ENCODE results near the gene PCBP3.

Gene PCBP3

GRCh38 chr21:45780647-45781046, 137.1 kb downstream of the PCBP3 start:
- Histone ChIP-seq H3K9ac (ENCODE audit: low read depth in 1 of 2, low read length in 2 of 2) (no peak overlapping the region), H3K36me3 (ENCODE audit: control insufficient read depth in 1 of 2, insufficient read depth in 2 of 2, low read length in 2 of 2) (no peaks in the 10 kb centered on the region), H3K4me1 (ENCODE audit: control insufficient read depth in 1 of 2, insufficient read depth in 2 of 2, low read length in 2 of 2) (no peaks in the 10 kb centered on the region), H3K9me3 (ENCODE audit: control insufficient read depth in 1 of 2, low read length in 2 of 2) (peaks cover 0 to 4% of the 10 kb centered on the region in 2 donors), H3K27me3 (ENCODE audit: control insufficient read depth in 1 of 2, insufficient read depth in 2 of 2, low read length in 2 of 2) (no peaks in the 10 kb centered on the region), H3K27ac (ENCODE audit: low read depth, low read length) (no peak overlapping the region), H3K4me3 (ENCODE audit: low read depth in 1 of 2, low read length in 2 of 2) (no peak overlapping the region)

- no peaks in the 10 kb centered on the region for H3K4me1 ChIP-seq (ENCODE audit: control insufficient read depth in 1 of 2, insufficient read depth in 2 of 2, low read length in 2 of 2)
- H3K4me3 ChIP-seq (ENCODE audit: low read depth in 1 of 2, low read length in 2 of 2) = no peak overlapping the region
- no peak overlapping the region for H3K9ac ChIP-seq (ENCODE audit: low read depth in 1 of 2, low read length in 2 of 2)
- H3K27me3 ChIP-seq (ENCODE audit: control insufficient read depth in 1 of 2, insufficient read depth in 2 of 2, low read length in 2 of 2) = no peaks in the 10 kb centered on the region
- no peak overlapping the region for H3K27ac ChIP-seq (ENCODE audit: low read depth, low read length)
- H3K9me3 ChIP-seq (ENCODE audit: control insufficient read depth in 1 of 2, low read length in 2 of 2) = peaks cover 0 to 2% of the 10 kb centered on the region in 2 donors
- H3K36me3 ChIP-seq (ENCODE audit: control insufficient read depth in 1 of 2, insufficient read depth in 2 of 2, low read length in 2 of 2) = no peaks in the 10 kb centered on the region
These were observed 138.2 kb downstream of the PCBP3 start for GRCh38 chr21:45781741-45782140.

- no peak overlapping the region for H3K27ac ChIP-seq (ENCODE audit: low read depth, low read length)
- no peaks in the 10 kb centered on the region for H3K27me3 ChIP-seq (ENCODE audit: control insufficient read depth in 1 of 2, insufficient read depth in 2 of 2, low read length in 2 of 2)
- no peak overlapping the region for H3K9ac ChIP-seq (ENCODE audit: low read depth in 1 of 2, low read length in 2 of 2)
- H3K36me3 ChIP-seq (ENCODE audit: control insufficient read depth in 1 of 2, insufficient read depth in 2 of 2, low read length in 2 of 2) = no peaks in the 10 kb centered on the region
- no peaks in the 10 kb centered on the region for H3K4me1 ChIP-seq (ENCODE audit: control insufficient read depth in 1 of 2, insufficient read depth in 2 of 2, low read length in 2 of 2)
- no peaks in the 10 kb centered on the region for H3K9me3 ChIP-seq (ENCODE audit: control insufficient read depth in 1 of 2, low read length in 2 of 2)
- H3K4me3 ChIP-seq (ENCODE audit: low read depth in 1 of 2, low read length in 2 of 2) = no peak overlapping the region
These were observed 143.1 kb downstream of the PCBP3 start for GRCh38 chr21:45786660-45787059.

GRCh38 chr21:45787371-45787770, 143.8 kb downstream of the PCBP3 start:
- Histone ChIP-seq H3K36me3 (ENCODE audit: control insufficient read depth in 1 of 2, insufficient read depth in 2 of 2, low read length in 2 of 2) (no peaks in the 10 kb centered on the region), H3K4me1 (ENCODE audit: control insufficient read depth in 1 of 2, insufficient read depth in 2 of 2, low read length in 2 of 2) (no peaks in the 10 kb centered on the region), H3K27ac (ENCODE audit: low read depth, low read length) (no peak overlapping the region), H3K27me3 (ENCODE audit: control insufficient read depth in 1 of 2, insufficient read depth in 2 of 2, low read length in 2 of 2) (no peaks in the 10 kb centered on the region), H3K9ac (ENCODE audit: low read depth in 1 of 2, low read length in 2 of 2) (no peak overlapping the region), H3K4me3 (ENCODE audit: low read depth in 1 of 2, low read length in 2 of 2) (no peak overlapping the region), H3K9me3 (ENCODE audit: control insufficient read depth in 1 of 2, low read length in 2 of 2) (no peaks in the 10 kb centered on the region)

- H3K4me3 ChIP-seq (ENCODE audit: low read depth in 1 of 2, low read length in 2 of 2) = no peak overlapping the region
- H3K27me3 ChIP-seq (ENCODE audit: control insufficient read depth in 1 of 2, insufficient read depth in 2 of 2, low read length in 2 of 2) = no peaks in the 10 kb centered on the region
- no peaks in the 10 kb centered on the region for H3K9me3 ChIP-seq (ENCODE audit: control insufficient read depth in 1 of 2, low read length in 2 of 2)
- H3K4me1 ChIP-seq (ENCODE audit: control insufficient read depth in 1 of 2, insufficient read depth in 2 of 2, low read length in 2 of 2) = no peaks in the 10 kb centered on the region
- H3K36me3 ChIP-seq (ENCODE audit: control insufficient read depth in 1 of 2, insufficient read depth in 2 of 2, low read length in 2 of 2) = no peaks in the 10 kb centered on the region
- no peak overlapping the region for H3K27ac ChIP-seq (ENCODE audit: low read depth, low read length)
- no peak overlapping the region for H3K9ac ChIP-seq (ENCODE audit: low read depth in 1 of 2, low read length in 2 of 2)
These were observed 144.7 kb downstream of the PCBP3 start for GRCh38 chr21:45788198-45788597.

GRCh38 chr21:45788637-45789506, 145.3 kb downstream of the PCBP3 start:
- Histone ChIP-seq H3K4me1 (ENCODE audit: control insufficient read depth in 1 of 2, insufficient read depth in 2 of 2, low read length in 2 of 2) (no peaks in the 10 kb centered on the region), H3K27ac (ENCODE audit: low read depth, low read length) (no peak overlapping the region), H3K9me3 (ENCODE audit: control insufficient read depth in 1 of 2, low read length in 2 of 2) (no peaks in the 10 kb centered on the region), H3K4me3 (ENCODE audit: low read depth in 1 of 2, low read length in 2 of 2) (no peak overlapping the region), H3K27me3 (ENCODE audit: control insufficient read depth in 1 of 2, insufficient read depth in 2 of 2, low read length in 2 of 2) (no peaks in the 10 kb centered on the region), H3K9ac (ENCODE audit: low read depth in 1 of 2, low read length in 2 of 2) (no peak overlapping the region), H3K36me3 (ENCODE audit: control insufficient read depth in 1 of 2, insufficient read depth in 2 of 2, low read length in 2 of 2) (no peaks in the 10 kb centered on the region)

- Histone ChIP-seq H3K27ac (ENCODE audit: low read depth, low read length) (no peak overlapping the region), H3K4me1 (ENCODE audit: control insufficient read depth in 1 of 2, insufficient read depth in 2 of 2, low read length in 2 of 2) (no peaks in the 10 kb centered on the region), H3K36me3 (ENCODE audit: control insufficient read depth in 1 of 2, insufficient read depth in 2 of 2, low read length in 2 of 2) (no peaks in the 10 kb centered on the region), H3K4me3 (ENCODE audit: low read depth in 1 of 2, low read length in 2 of 2) (no peak overlapping the region), H3K9me3 (ENCODE audit: control insufficient read depth in 1 of 2, low read length in 2 of 2) (no peaks in the 10 kb centered on the region), H3K27me3 (ENCODE audit: control insufficient read depth in 1 of 2, insufficient read depth in 2 of 2, low read length in 2 of 2) (no peaks in the 10 kb centered on the region), H3K9ac (ENCODE audit: low read depth in 1 of 2, low read length in 2 of 2) (no peak overlapping the region)
These were observed 146.9 kb downstream of the PCBP3 start for GRCh38 chr21:45790427-45790826.

- H3K36me3 ChIP-seq (ENCODE audit: control insufficient read depth in 1 of 2, insufficient read depth in 2 of 2, low read length in 2 of 2) = no peaks in the 10 kb centered on the region
- no peaks in the 10 kb centered on the region for H3K27me3 ChIP-seq (ENCODE audit: control insufficient read depth in 1 of 2, insufficient read depth in 2 of 2, low read length in 2 of 2)
These were observed 148.3 kb downstream of the PCBP3 start for GRCh38 chr21:45791562-45792418.

GRCh38 chr21:45792682-45793383, 149.3 kb downstream of the PCBP3 start:
- Histone ChIP-seq H3K9me3 (ENCODE audit: control insufficient read depth in 1 of 2, low read length in 2 of 2) (no peaks in the 10 kb centered on the region), H3K27ac (ENCODE audit: low read depth, low read length) (no peak overlapping the region), H3K4me3 (ENCODE audit: low read depth in 1 of 2, low read length in 2 of 2) (no peak overlapping the region), H3K27me3 (ENCODE audit: control insufficient read depth in 1 of 2, insufficient read depth in 2 of 2, low read length in 2 of 2) (no peaks in the 10 kb centered on the region), H3K36me3 (ENCODE audit: control insufficient read depth in 1 of 2, insufficient read depth in 2 of 2, low read length in 2 of 2) (no peaks in the 10 kb centered on the region), H3K4me1 (ENCODE audit: control insufficient read depth in 1 of 2, insufficient read depth in 2 of 2, low read length in 2 of 2) (no peaks in the 10 kb centered on the region), H3K9ac (ENCODE audit: low read depth in 1 of 2, low read length in 2 of 2) (no peak overlapping the region)

More at GRCh38 chr21:45791562-45792418, 148.3 kb downstream of the PCBP3 start:
- no peak overlapping the region for H3K27ac ChIP-seq (ENCODE audit: low read depth, low read length)
- H3K4me3 ChIP-seq (ENCODE audit: low read depth in 1 of 2, low read length in 2 of 2) = no peak overlapping the region
- H3K9me3 ChIP-seq (ENCODE audit: control insufficient read depth in 1 of 2, low read length in 2 of 2) = no peaks in the 10 kb centered on the region
- H3K4me1 ChIP-seq (ENCODE audit: control insufficient read depth in 1 of 2, insufficient read depth in 2 of 2, low read length in 2 of 2) = no peaks in the 10 kb centered on the region
- no peak overlapping the region for H3K9ac ChIP-seq (ENCODE audit: low read depth in 1 of 2, low read length in 2 of 2)

- no peaks in the 10 kb centered on the region for H3K27me3 ChIP-seq (ENCODE audit: control insufficient read depth in 1 of 2, insufficient read depth in 2 of 2, low read length in 2 of 2)
- H3K36me3 ChIP-seq (ENCODE audit: control insufficient read depth in 1 of 2, insufficient read depth in 2 of 2, low read length in 2 of 2) = no peaks in the 10 kb centered on the region
- no peaks in the 10 kb centered on the region for H3K9me3 ChIP-seq (ENCODE audit: control insufficient read depth in 1 of 2, low read length in 2 of 2)
- H3K4me1 ChIP-seq (ENCODE audit: control insufficient read depth in 1 of 2, insufficient read depth in 2 of 2, low read length in 2 of 2) = no peaks in the 10 kb centered on the region
- no peak overlapping the region for H3K27ac ChIP-seq (ENCODE audit: low read depth, low read length)
- H3K4me3 ChIP-seq (ENCODE audit: low read depth in 1 of 2, low read length in 2 of 2) = no peak overlapping the region
- H3K9ac ChIP-seq (ENCODE audit: low read depth in 1 of 2, low read length in 2 of 2) = no peak overlapping the region
These were observed 150.5 kb downstream of the PCBP3 start for GRCh38 chr21:45794027-45794426.

Measured in duodenal mucosa (tissue), 2 donors.